ENCODE measurements around the gene INTS4. TPM values are rescaled to one million over a fixed set of nuclear protein-coding genes. Genes with fewer than 3 reads are reported as not detected.
"Not testable (repeated sequence)": the region's sequence is repeated elsewhere in the genome, so short reads cannot be mapped to it uniquely, and the experiment has no call there.

Gene INTS4
- total RNA-seq (2022) (21.6 and 25.2 TPM in 2 replicates), Bru-seq, nascent RNA (percentile 64 among the genes with signal in this experiment), BruChase-seq, experiment 1, labeled RNA remaining after a 6-hour chase (percentile 55 among the genes with signal in this experiment), BruChase-seq, experiment 2, labeled RNA remaining after a 2-hour chase (percentile 56 among the genes with signal in this experiment)
- long read RNA-seq, transcript INTS4-209 (23 exons, 3,156 nt), result major isoform, 57 of 70 reads
- long read RNA-seq, partial matches to known transcripts, result 1 of 70 reads
- long read RNA-seq, other reads (novel, unspliced or antisense), result 12 of 70 reads

- H3K9me3 Mint-ChIP-seq (ENCODE audit: unreplicated experiment), result no peaks in the 10 kb centered on the region
- TF ChIP-seq CTCF (IDR thresholded peaks at IDR 0.05; ENCODE audit: unreplicated experiment), result no peak
- BruUV-seq (replicated peaks), result no TSS peak
- H3K27ac Mint-ChIP-seq (ENCODE audit: low read depth, unreplicated experiment), result peak within 1 kb of the TSS; percentile 81
- ChIA-PET POLR2A (interaction anchor here (0.6 to 2.9 kb wide), 32 partner anchors 10 to 580 kb away, joined by 3 to 30 read pairs (median 4); partner anchors contain the start of genes AAMDC, ALG8, CLNS1A and KCTD14), CTCF (interaction anchor here (0.5 to 3.7 kb wide), 12 partner anchors 10 to 446 kb away, joined by 3 to 15 read pairs (median 4); partner anchors contain the start of gene NDUFC2)
- peak within 1 kb of the TSS; percentile 86 for H3K4me3 Mint-ChIP-seq (ENCODE audit: unreplicated experiment)
- intact Hi-C loops (cut with micrococcal nuclease), result loop anchor here (1.0 kb wide), 1 partner anchor 174 kb away; the partner anchor contains the start of gene RSF1
- H3K27me3 Mint-ChIP-seq (ENCODE audit: insufficient read depth, unreplicated experiment), result no peaks in the 10 kb centered on the region
- peak; percentile 99 for DNase-seq (ENCODE audit: unreplicated experiment)
- H3K36me3 Mint-ChIP-seq (ENCODE audit: insufficient read depth, unreplicated experiment), result peaks cover 20% of the 10 kb centered on the region
- peaks cover 11% of the 10 kb centered on the region for H3K4me1 Mint-ChIP-seq (ENCODE audit: insufficient read depth, unreplicated experiment)
These were observed at the start of gene INTS4 for GRCh38 chr11:77994434-77995362. Gene INTS4 (minus strand): TSS chr11:77994668. CDS start chr11:77994643, 25 bp downstream.

GRCh38 chr11:78041843-78042440, 47.5 kb upstream of the INTS4 start:
- no peak for TF ChIP-seq CTCF (IDR thresholded peaks at IDR 0.05; ENCODE audit: unreplicated experiment)
- Mint-ChIP-seq H3K9me3 (ENCODE audit: unreplicated experiment) (no peaks in the 10 kb centered on the region), H3K27ac (ENCODE audit: low read depth, unreplicated experiment) (no peak overlapping the region), H3K4me1 (ENCODE audit: insufficient read depth, unreplicated experiment) (peaks cover 22% of the 10 kb centered on the region), H3K27me3 (ENCODE audit: insufficient read depth, unreplicated experiment) (no peaks in the 10 kb centered on the region), H3K4me3 (ENCODE audit: unreplicated experiment) (no peak overlapping the region), H3K36me3 (ENCODE audit: insufficient read depth, unreplicated experiment) (no peaks in the 10 kb centered on the region)
- intact Hi-C loops (cut with micrococcal nuclease), result no loop called here
- POLR2A ChIA-PET, result no interaction called here
- DNase-seq (ENCODE audit: unreplicated experiment), result no peak
- BruUV-seq (replicated peaks), result no TSS peak
- CTCF ChIA-PET, result interaction anchor here (0.7 to 2.4 kb wide), 3 partner anchors 12 to 47 kb away, joined by 4 to 5 read pairs (median 5); partner anchors contain the start of gene INTS4

GRCh38 chr11:78041380-78041719, 46.9 kb upstream of the INTS4 start:
- intact Hi-C loops (cut with micrococcal nuclease); H3K9me3 Mint-ChIP-seq (ENCODE audit: unreplicated experiment); DNase-seq (ENCODE audit: unreplicated experiment); H3K27me3 Mint-ChIP-seq (ENCODE audit: insufficient read depth, unreplicated experiment); H3K4me3 Mint-ChIP-seq (ENCODE audit: unreplicated experiment); H3K36me3 Mint-ChIP-seq (ENCODE audit: insufficient read depth, unreplicated experiment); BruUV-seq (replicated peaks): not testable (repeated sequence)
- ChIA-PET POLR2A (interaction anchor here (0.6 to 1.7 kb wide), 4 partner anchors 10 to 226 kb away, joined by 3 read pairs; no protein-coding TSS in a partner anchor), CTCF (interaction anchor here (0.9 to 1.3 kb wide), 2 partner anchors 20 to 47 kb away, joined by 5 to 6 read pairs; partner anchors contain the start of gene INTS4)
- H3K4me1 Mint-ChIP-seq (ENCODE audit: insufficient read depth, unreplicated experiment), result peaks cover 21% of the 10 kb centered on the region
- peak overlapping the region; percentile 99 for H3K27ac Mint-ChIP-seq (ENCODE audit: low read depth, unreplicated experiment)

- no TSS peak for BruUV-seq (replicated peaks)
- Mint-ChIP-seq H3K36me3 (ENCODE audit: insufficient read depth, unreplicated experiment) (no peaks in the 10 kb centered on the region), H3K27me3 (ENCODE audit: insufficient read depth, unreplicated experiment) (no peaks in the 10 kb centered on the region), H3K27ac (ENCODE audit: low read depth, unreplicated experiment) (peak overlapping the region; percentile 99), H3K9me3 (ENCODE audit: unreplicated experiment) (no peaks in the 10 kb centered on the region), H3K4me3 (ENCODE audit: unreplicated experiment) (peak overlapping the region; percentile 68), H3K4me1 (ENCODE audit: insufficient read depth, unreplicated experiment) (peaks cover 18% of the 10 kb centered on the region)
- TF ChIP-seq CTCF (IDR thresholded peaks at IDR 0.05; ENCODE audit: unreplicated experiment), result peak; percentile 9
- ChIA-PET POLR2A (interaction anchor here (0.6 to 2.0 kb wide), 8 partner anchors 9 to 226 kb away, joined by 3 to 8 read pairs (median 3); partner anchors contain the start of gene INTS4), CTCF (interaction anchor here (0.9 to 1.8 kb wide), 4 partner anchors 20 to 46 kb away, joined by 4 to 6 read pairs (median 4); partner anchors contain the start of gene INTS4)
- intact Hi-C loops (cut with micrococcal nuclease), result no loop called here
- peak; percentile 43 for DNase-seq (ENCODE audit: unreplicated experiment)
These were observed 46.4 kb upstream of the INTS4 start for GRCh38 chr11:78040691-78041379.

Data from MCF 10A (cell line).